Epithelial cell of esophagus (primary cell): ENCODE results near the gene SLC19A1.

Experiments used
- DNase-seq: peaks from one replicate; pipeline ENCODE4 v3.0.0; 2010; ENCODE audit warnings: low read depth
- H3K4me3 ChIP-seq: 2 replicates; pipeline ENCODE4 v1.5.1; 2011; ENCODE audit warnings: mild to moderate bottlenecking, low read length, control low read depth
- TF ChIP-seq, protein P1 (sequence below): IDR thresholded peaks from 2 replicates; pipeline ENCODE4 v1.5.1; 2011; ENCODE audit warnings: low read depth, mild to moderate bottlenecking, low read length, control low read depth, inconsistent platforms; ENCODE audit not compliant: insufficient read depth; ENCODE audit errors: missing control alignments

The SLC19A1 gene

DNA sequence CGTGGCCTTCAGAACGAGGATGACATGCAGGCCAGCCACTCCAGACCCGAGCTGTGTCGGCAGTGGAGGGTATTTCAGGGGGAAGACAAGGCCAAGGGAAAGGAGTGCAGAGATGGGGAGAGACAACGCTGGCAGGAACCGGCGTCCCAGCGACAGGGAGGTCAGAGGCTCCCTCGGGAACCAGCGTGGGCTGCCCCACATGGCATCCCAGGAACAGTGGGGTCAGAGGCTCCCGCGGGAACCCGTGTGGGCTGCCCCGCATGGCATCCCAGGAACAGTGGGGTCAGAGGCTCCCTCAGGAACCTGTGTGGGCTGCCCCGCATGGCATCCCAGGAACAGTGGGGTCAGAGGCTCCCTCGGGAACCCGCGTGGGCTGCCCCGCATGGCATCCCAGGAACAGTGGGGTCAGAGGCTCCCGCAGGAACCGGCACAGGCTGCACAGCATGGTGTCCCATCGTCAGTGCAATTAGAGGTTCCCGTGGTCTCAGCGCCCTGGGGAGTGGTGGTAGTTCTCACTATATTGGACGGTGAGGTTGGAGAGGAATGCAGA lies 43.0 kb downstream of the SLC19A1 start:
- TF ChIP-seq, protein P1, sequence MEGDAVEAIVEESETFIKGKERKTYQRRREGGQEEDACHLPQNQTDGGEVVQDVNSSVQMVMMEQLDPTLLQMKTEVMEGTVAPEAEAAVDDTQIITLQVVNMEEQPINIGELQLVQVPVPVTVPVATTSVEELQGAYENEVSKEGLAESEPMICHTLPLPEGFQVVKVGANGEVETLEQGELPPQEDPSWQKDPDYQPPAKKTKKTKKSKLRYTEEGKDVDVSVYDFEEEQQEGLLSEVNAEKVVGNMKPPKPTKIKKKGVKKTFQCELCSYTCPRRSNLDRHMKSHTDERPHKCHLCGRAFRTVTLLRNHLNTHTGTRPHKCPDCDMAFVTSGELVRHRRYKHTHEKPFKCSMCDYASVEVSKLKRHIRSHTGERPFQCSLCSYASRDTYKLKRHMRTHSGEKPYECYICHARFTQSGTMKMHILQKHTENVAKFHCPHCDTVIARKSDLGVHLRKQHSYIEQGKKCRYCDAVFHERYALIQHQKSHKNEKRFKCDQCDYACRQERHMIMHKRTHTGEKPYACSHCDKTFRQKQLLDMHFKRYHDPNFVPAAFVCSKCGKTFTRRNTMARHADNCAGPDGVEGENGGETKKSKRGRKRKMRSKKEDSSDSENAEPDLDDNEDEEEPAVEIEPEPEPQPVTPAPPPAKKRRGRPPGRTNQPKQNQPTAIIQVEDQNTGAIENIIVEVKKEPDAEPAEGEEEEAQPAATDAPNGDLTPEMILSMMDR, result no peak
- no peak for DNase-seq
- H3K4me3 ChIP-seq, result no peak overlapping the region

DNA sequence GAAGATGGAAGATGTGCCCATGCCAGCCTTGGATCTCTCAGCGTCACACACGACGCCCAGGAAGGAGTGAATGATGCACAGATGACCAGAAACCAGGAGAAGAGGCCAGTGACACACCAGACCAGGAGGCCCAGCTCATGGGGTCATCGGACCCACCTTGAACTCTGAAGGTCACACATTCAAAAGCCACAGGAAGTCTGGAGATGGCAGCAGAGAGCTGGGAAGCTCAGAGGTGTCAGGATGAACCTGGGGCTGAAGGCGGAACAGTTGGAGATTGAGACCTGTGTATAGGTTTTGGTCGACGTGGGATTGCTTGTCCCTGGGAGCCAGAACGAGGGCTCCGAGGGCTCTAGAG lies 43.6 kb downstream of the SLC19A1 start:
- H3K4me3 ChIP-seq, result no peak overlapping the region
- TF ChIP-seq, protein P1, result no peak
- no peak for DNase-seq

DNA sequence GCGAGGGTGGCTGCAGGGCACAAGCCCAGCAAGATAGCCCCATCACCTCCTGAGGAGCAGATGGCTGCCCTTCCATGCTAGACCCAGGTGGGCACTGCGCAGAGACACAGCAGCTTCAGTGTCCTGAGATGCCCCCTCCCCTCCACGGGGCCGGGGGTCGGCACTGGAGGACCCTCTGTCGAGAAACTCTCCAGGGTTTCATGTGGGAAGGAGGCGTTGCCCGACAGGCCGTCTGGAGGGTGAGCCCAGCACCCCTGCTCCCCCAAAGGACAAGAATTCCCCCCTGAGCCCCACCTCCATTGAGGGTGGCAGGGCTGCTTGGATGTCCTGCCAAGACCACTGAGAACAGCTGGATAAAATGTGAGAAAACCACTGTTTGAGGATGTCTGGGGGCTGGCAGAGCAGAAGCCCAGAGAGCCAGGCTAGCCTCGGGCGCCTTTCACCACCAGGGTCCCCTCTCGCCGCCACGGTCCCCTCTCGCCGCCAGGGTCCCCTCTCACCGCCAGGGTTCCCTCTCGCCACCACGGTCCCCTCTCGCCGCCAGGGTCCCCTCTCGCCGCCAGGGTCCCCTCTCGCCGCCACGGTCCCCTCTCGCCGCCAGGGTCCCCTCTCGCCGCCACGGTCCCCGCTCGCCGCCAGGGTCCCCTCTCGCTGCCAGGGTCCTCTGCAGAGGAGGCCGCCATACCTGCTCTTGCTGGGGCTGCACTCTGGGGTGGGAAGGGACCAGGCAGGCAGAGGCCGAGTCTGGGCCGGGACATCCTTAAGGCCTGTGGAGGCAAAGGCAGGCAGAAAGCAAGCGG lies 44.2 kb downstream of the SLC19A1 start:
- no peak overlapping the region for H3K4me3 ChIP-seq
- no peak for DNase-seq
- TF ChIP-seq, protein P1, result no peak

DNA sequence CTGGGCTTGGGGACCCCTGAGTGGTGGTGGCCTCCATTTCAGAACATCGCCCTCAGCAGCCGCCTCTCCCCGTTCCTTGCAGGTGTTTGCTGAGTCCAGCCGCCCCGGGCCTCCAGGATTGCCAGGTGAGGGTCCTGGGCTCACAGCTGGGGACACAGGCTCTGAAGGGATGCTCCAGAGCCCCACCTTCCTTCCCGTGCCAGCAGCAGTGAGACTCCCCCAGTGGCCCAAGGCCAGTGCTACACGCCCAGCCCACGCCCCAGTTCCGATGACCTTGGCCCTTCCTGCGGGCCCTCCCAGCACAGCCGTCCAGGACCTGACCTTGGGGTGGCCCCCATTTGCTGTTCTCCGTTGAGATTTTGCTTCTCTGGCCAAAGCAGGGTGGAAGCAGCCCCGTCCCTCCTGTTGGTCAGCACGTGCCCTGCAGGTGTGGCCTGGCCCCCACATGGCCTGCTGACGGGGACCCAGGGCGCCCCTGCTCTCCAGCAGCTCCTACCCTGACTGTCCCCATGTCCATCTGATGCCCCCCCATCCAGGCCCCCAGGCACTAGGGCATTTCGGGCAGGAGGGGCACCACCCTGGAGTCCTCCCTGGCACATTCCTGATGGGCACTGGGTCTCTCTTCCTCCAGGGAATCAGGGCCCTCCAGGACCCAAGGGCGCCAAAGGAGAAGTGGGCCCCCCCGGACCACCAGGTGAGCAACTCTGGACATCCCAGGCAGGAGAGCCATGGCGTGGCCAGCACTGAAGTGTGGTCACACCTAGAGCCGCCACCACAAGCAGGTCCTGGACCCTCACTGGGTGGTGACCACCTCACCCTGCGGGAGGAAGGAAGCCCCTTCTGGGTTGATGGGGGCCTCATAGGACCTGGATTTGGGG lies 45.0 kb downstream of the SLC19A1 start:
- TF ChIP-seq, protein P1, result no peak
- no peak for DNase-seq

DNA sequence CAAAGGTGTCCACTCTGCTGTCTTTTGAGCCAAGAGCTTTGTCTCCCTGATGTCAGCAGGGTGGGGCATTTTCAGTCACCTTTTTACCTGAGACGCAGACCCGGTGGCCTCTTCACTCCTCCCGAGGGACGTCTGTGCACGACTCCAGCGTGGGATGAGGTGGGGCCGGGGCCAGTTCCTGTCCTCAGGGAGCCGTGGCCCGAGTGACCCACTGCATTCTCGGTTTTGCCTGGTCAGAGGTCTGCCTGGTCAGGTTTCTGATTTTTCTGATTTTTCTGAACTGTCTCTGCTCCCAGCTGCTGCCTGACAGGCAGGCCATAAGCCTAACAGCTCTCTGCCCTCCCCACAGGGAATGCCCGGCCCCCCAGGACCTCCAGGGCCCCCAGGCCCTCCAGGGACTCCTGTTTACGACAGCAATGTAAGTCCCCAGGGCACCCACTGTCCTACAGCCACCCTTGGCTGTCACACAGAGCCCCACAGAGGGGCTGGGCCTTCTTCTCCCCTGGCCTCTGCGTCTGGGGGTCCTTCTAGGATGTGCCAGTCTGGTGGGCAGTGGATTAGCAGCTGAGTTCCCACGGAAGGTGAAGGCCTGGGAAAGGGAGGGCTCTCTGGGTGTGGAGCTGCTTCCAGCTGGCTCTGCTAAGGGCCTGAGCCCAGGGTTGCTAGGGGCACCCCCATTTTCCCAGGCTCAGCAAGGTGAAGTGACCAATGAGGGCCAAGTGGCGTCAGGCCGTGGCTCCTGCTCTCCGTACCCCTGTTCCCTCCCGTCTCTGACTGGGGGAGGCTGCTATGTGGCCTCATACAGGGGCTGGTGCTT lies 45.9 kb downstream of the SLC19A1 start:
- DNase-seq, result no peak
- H3K4me3 ChIP-seq, result no peak overlapping the region
- TF ChIP-seq, protein P1, result no peak

More for the DNA sequence above, 45.0 kb downstream of the SLC19A1 start:
- H3K4me3 ChIP-seq, result no peak overlapping the region

DNA sequence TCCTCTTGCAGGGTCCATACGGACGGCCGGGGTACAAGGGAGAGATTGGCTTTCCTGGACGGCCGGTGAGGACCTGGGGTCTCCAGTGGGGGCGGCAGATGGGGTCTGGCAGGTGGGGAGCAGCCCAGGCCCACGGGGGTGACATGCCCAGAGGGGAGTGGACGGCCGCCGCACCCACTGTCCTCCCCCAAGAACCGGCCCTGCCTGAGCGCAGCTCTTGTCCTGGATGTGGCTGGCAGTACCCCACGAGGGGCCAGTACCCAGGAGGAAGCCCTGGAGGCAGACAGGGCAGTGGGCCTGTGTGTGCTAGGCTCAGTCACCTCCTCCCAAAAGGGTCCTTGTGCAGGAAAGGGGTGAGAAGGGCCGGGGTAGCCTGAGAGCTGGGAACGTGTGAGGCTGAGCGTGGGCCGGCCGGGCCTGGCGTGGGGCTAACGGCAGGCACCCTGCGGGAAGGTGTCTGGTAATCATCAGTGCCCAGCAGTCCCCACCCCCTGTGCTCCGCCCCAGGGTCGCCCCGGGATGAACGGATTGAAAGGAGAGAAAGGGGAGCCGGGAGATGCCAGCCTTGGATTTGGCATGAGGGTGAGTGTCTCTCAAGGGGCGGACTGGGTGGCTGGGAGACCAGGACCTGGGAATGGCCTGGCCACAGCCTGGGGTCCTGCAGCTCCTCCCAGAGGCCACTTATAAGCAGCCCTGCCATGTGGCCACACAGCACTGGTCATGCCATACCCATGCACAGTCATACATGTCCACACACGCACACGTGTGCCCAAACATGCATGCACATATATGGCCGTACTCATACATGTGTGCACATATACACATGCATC lies 47.2 kb downstream of the SLC19A1 start:
- TF ChIP-seq, protein P1, result no peak
- DNase-seq, result no peak
- no peak overlapping the region for H3K4me3 ChIP-seq
